Karpas-422 (cell line): ENCODE measurements around the gene NISCH. TPM values are rescaled to one million over a fixed set of nuclear protein-coding genes. Genes with fewer than 3 reads are reported as not detected.

Source experiments
- DNase-seq: peaks from one replicate; pipeline ENCODE4 v3.0.0-alpha.2; 2015
- H2AFZ ChIP-seq: fragments of 200-600 bp; sonication (generic); 2 replicates; pipeline ENCODE4 v1.6.1; 2014; ENCODE audit warnings: antibody characterized with exemption, low read length, mixed read lengths
- H3K27ac ChIP-seq: fragments of 200-600 bp; sonication (generic); 2 replicates; pipeline ENCODE4 v1.5.1; 2014; ENCODE audit warnings: mild to moderate bottlenecking, low read length, moderate library complexity
- H3K27me3 ChIP-seq: fragments of 200-600 bp; sonication (generic); 2 replicates; pipeline ENCODE4 v1.6.1; 2014; ENCODE audit warnings: low read length, mixed read lengths
- H3K36me3 ChIP-seq: fragments of 200-600 bp; sonication (generic); 2 replicates; pipeline ENCODE4 v1.6.1; 2014; ENCODE audit warnings: low read length, mixed read lengths; ENCODE audit not compliant: insufficient read depth
- H3K4me1 ChIP-seq: fragments of 200-600 bp; sonication (generic); 2 replicates; pipeline ENCODE4 v1.6.1; 2014; ENCODE audit warnings: mild to moderate bottlenecking, low read length, mixed read lengths
- H3K4me2 ChIP-seq: fragments of 200-600 bp; sonication (generic); 2 replicates; pipeline ENCODE4 v1.6.1; 2014; ENCODE audit warnings: low read length, low read depth, mild to moderate bottlenecking; ENCODE audit not compliant: poor library complexity, severe bottlenecking
- H3K4me3 ChIP-seq: fragments of 200-600 bp; sonication (generic); 2 replicates; pipeline ENCODE4 v1.5.1; 2014; ENCODE audit warnings: mild to moderate bottlenecking, antibody characterized with exemption, low read length, mixed read lengths
- H3K79me2 ChIP-seq: fragments of 200-600 bp; sonication (generic); 2 replicates; pipeline ENCODE4 v1.6.1; 2014; ENCODE audit warnings: mild to moderate bottlenecking, low read length, mixed read lengths
- H3K9ac ChIP-seq: fragments of 200-600 bp; sonication (generic); 2 replicates; pipeline ENCODE4 v1.6.0; 2014; ENCODE audit warnings: low read length
- H3K9me2 ChIP-seq: fragments of 200-600 bp; sonication (generic), shearing (Covaris generic); replicated peaks from 2 replicates; pipeline ENCODE4 v1.6.0; 2014; ENCODE audit warnings: mild to moderate bottlenecking, low read length, moderate library complexity; ENCODE audit not compliant: insufficient read depth
- H3K9me3 ChIP-seq: fragments of 300-700, 200-600 bp; sonication (generic); 2 replicates; pipeline ENCODE4 v1.6.1; 2014; ENCODE audit warnings: low read length, mixed read lengths
- H4K20me1 ChIP-seq: fragments of 200-600 bp; sonication (generic); 2 replicates; pipeline ENCODE4 v1.6.1; 2014; ENCODE audit warnings: mild to moderate bottlenecking, antibody characterized with exemption, low read length, low read depth; ENCODE audit not compliant: insufficient read depth
- total RNA-seq: library from RNA; depleted of rRNA; stranded (reverse); fragments of >200 nt; shearing (Covaris generic); gene quantifications from 2 replicates; pipeline ENCODE4 v1.2.3, GENCODE V29; 2014; ENCODE audit warnings: low replicate concordance

Gene NISCH
- total RNA-seq, 1 experiment from 2014 or later, result 44.2 TPM

GRCh38 chr3:52447512-52448355 lies 7.7 kb upstream of the NISCH start:
- DNase-seq, result no peak
- no peaks in the 10 kb centered on the region for H3K27me3 ChIP-seq
- peaks cover 6% of the 10 kb centered on the region; the same call in 1 of the 2 replicates for H3K4me1 ChIP-seq
- no peak overlapping the region for H2AFZ ChIP-seq
- H3K9me3 ChIP-seq, result no peaks in the 10 kb centered on the region
- no peaks in the 10 kb centered on the region for H4K20me1 ChIP-seq
- H3K36me3 ChIP-seq, result no peaks in the 10 kb centered on the region
- no peak overlapping the region for H3K27ac ChIP-seq
- no peak overlapping the region for H3K4me3 ChIP-seq
- no peak overlapping the region for H3K4me2 ChIP-seq
- no peak overlapping the region for H3K9ac ChIP-seq
- H3K79me2 ChIP-seq, result no peaks in the 10 kb centered on the region
- H3K9me2 ChIP-seq, result no peaks in the 10 kb centered on the region

GRCh38 chr3:52450489-52451236 lies 4.7 kb upstream of the NISCH start:
- Histone ChIP-seq H3K9me2 (no peaks in the 10 kb centered on the region), H3K36me3 (no peaks in the 10 kb centered on the region), H2AFZ (no peak overlapping the region), H3K79me2 (peaks cover 6% of the 10 kb centered on the region), H3K4me2 (no peak overlapping the region), H3K4me1 (peaks cover 11% of the 10 kb centered on the region), H3K9me3 (no peaks in the 10 kb centered on the region), H3K9ac (no peak overlapping the region), H3K27me3 (no peaks in the 10 kb centered on the region), H3K27ac (no peak overlapping the region), H4K20me1 (no peaks in the 10 kb centered on the region), H3K4me3 (no peak overlapping the region)
- DNase-seq, result no peak

DNA sequence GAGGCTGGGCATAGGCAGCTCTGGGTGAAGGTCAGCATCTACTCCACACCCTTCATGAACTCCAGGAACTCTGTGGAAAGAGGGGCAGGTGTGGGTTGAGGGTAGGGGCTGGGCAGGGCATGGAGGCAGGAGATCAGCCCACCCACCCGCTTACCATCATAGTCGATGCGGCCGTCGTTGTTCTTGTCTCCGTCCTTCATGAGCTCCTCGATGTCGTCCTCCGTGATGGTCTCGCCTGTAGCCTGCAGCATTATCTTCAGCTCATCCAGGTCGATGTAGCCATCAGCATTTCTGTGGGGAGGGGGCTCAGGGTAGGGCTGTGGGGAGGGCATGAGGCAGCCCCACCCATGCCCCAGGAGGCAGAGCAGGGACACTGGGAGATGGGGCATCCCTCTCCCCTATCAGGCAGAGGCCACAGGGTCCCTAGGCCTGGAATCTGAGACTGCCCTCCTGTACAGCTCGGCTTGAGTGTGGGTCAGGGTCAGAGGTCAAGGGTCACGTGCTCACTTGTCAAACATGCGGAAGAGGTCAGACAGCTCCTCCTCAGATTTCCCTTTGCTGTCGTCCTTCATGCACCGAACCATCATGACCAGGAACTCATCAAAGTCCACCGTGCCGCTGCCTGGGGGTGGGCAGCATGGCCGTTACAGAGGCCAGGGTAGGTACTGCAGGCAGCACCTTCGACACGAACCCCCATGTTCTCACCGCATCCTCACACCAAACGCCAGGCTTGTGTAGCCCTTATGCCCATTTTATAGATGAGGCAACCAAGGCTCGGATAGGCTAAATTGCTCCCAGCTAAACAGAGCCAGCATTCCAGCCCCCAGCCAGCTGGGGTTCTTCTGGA lies 3.9 kb upstream of the NISCH start:
- H3K4me2 ChIP-seq, result no peak overlapping the region
- H3K9ac ChIP-seq, result no peak overlapping the region
- H3K4me3 ChIP-seq, result no peak overlapping the region
- peaks cover 13% of the 10 kb centered on the region for H3K4me1 ChIP-seq
- DNase-seq, result no peak
- H3K9me3 ChIP-seq, result no peaks in the 10 kb centered on the region
- no peaks in the 10 kb centered on the region for H4K20me1 ChIP-seq
- no peak overlapping the region for H3K27ac ChIP-seq
- no peak overlapping the region for H2AFZ ChIP-seq
- H3K36me3 ChIP-seq, result no peaks in the 10 kb centered on the region
- H3K27me3 ChIP-seq, result no peaks in the 10 kb centered on the region
- peaks cover 14% of the 10 kb centered on the region for H3K79me2 ChIP-seq
- no peaks in the 10 kb centered on the region for H3K9me2 ChIP-seq

GRCh38 chr3:52452126-52452525 lies 3.3 kb upstream of the NISCH start:
- Histone ChIP-seq H4K20me1 (no peaks in the 10 kb centered on the region), H3K27me3 (no peaks in the 10 kb centered on the region), H3K9me3 (no peaks in the 10 kb centered on the region), H2AFZ (no peak overlapping the region), H3K9ac (no peak overlapping the region), H3K27ac (no peak overlapping the region), H3K36me3 (no peaks in the 10 kb centered on the region), H3K79me2 (peaks cover 20% of the 10 kb centered on the region), H3K4me3 (no peak overlapping the region), H3K4me1 (peaks cover 20% of the 10 kb centered on the region), H3K4me2 (no peak overlapping the region), H3K9me2 (no peaks in the 10 kb centered on the region)
- no peak for DNase-seq

DNA sequence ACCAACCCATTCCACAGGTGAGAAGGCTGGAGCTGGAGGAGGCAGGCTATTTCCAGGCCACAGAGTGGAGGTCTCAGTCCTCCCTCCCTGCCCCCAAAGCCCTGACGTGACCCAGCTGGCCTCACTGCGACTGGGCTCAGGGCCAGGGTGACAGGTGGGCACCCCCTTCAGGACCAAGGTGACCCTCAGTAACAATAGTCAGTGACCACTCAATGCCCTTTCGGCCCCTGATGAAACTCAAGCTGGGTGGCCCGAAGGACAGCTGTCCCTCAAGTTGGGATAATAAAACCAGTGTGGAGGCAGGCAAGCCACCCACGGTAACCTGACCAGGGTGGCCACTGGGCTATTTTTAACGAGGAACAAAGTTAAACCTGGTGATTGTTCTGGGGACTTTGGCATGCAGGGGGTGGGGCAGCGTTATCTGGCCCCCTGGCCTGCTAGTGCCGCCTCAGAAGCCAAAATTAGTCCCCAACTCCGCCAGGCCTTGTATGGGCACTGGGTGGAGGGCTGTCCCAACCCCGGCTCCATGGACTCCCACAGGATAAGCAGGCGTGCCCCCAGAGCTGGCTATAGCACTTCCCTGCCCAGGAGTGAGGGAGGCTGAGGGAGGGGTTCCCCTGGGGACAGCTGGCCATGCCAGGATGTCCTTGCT lies 2.7 kb upstream of the NISCH start:
- Histone ChIP-seq H3K36me3 (peaks cover 3% of the 10 kb centered on the region; the same call in 1 of the 2 replicates), H2AFZ (no peak overlapping the region), H3K4me3 (no peak overlapping the region), H3K9me2 (no peaks in the 10 kb centered on the region), H3K4me2 (no peak overlapping the region), H4K20me1 (no peaks in the 10 kb centered on the region), H3K79me2 (peaks cover 26% of the 10 kb centered on the region), H3K9ac (no peak overlapping the region), H3K27ac (no peak overlapping the region), H3K4me1 (peaks cover 26% of the 10 kb centered on the region), H3K9me3 (no peaks in the 10 kb centered on the region), H3K27me3 (no peaks in the 10 kb centered on the region)
- no peak for DNase-seq

DNA sequence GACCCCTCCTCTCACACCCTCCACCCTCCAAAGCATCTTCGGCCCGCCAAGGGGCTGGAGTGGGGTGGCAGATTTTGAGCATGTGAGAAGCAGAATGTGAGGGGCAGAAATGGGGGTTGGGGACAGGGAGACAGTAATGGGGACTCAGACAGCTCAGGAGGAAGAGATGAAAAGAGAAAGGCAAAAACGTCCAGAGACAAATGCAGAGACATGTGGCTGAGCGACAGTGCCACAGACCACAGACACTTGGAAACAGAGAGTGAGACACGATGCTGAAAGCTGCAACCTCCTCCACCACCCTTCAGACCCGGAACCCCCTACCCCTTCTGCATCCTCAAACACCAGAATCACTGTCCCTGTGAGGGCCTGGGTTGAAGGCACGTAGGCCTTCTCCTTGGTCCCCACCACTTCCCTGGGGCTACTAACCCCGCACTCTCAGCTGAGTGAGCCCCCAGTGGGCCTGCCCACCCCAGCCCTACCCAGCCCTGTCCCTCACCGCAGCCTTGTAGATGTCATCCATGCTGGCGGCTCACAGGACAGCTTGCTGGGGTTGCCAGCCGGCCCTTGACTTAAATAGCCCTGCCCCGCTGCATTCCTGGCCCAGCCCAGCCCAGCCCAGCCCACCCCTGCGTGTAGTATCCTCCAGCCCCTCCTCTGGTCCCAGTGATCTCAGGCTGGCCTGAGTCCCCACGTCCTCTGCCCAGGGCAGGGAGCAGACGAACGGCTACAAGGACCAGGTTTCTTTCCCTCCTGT lies 1.7 kb upstream of the NISCH start, which contains the start of gene TNNC1:
TNNC1 (minus strand) TSS at position 546 of the 754 bp plus-strand sequence; CDS start at position 520, 26 bp downstream.
- peak within 1 kb of the TSS; percentile 97 for H3K9ac ChIP-seq

GRCh38 chr3:52454250-52454937 lies 1.0 kb upstream of the NISCH start:
- peak overlapping the region; percentile 97 for H3K9ac ChIP-seq
- H2AFZ ChIP-seq, result peak overlapping the region; percentile 93

More for the DNA sequence above, 1.7 kb upstream of the NISCH start, which contains the start of gene TNNC1:
- Histone ChIP-seq H3K9me3 (no peaks in the 10 kb centered on the region), H3K27me3 (no peaks in the 10 kb centered on the region), H3K9me2 (no peaks in the 10 kb centered on the region), H4K20me1 (no peaks in the 10 kb centered on the region), H3K4me3 (peak within 1 kb of the TSS; percentile 96), H3K79me2 (peaks cover 36% of the 10 kb centered on the region), H2AFZ (peak within 1 kb of the TSS; percentile 93), H3K4me2 (peak within 1 kb of the TSS; percentile 86), H3K36me3 (peaks cover 12% of the 10 kb centered on the region; the same call in 1 of the 2 replicates), H3K4me1 (peaks cover 26% of the 10 kb centered on the region), H3K27ac (0 out of 2 replicates have a peak within 1 kb of the TSS, but pooled peaks have one; percentile 33)
- no peak for DNase-seq

More at GRCh38 chr3:52454250-52454937, 1.0 kb upstream of the NISCH start:
- H4K20me1 ChIP-seq, result no peaks in the 10 kb centered on the region
- H3K9me3 ChIP-seq, result no peaks in the 10 kb centered on the region
- no peak overlapping the region for H3K27ac ChIP-seq
- peaks cover 38% of the 10 kb centered on the region for H3K79me2 ChIP-seq
- H3K4me3 ChIP-seq, result peak overlapping the region; percentile 96
- no peaks in the 10 kb centered on the region for H3K9me2 ChIP-seq
- peak overlapping the region; percentile 86 for H3K4me2 ChIP-seq
- peaks cover 17% of the 10 kb centered on the region; the same call in 1 of the 2 replicates for H3K36me3 ChIP-seq
- H3K4me1 ChIP-seq, result peaks cover 26% of the 10 kb centered on the region
- DNase-seq, result peak; percentile 53
- no peaks in the 10 kb centered on the region for H3K27me3 ChIP-seq
